ENCODE results near the gene KANSL1L.
"Not testable (repeated sequence)": the region's sequence is repeated elsewhere in the genome, so short reads cannot be mapped to it uniquely, and the experiment has no call there.

Gene KANSL1L

GRCh38 chr2:210177115-210177514, 5.9 kb upstream of the KANSL1L start:
- not testable (repeated sequence) for DNase-seq (ENCODE audit: low spot score)

GRCh38 chr2:210174086-210174485, 2.9 kb upstream of the KANSL1L start:
- no peak for DNase-seq (ENCODE audit: low spot score)

GRCh38 chr2:210172219-210172575, 988 bp upstream of the KANSL1L start:
- DNase-seq (ENCODE audit: low spot score) = no peak

GRCh38 chr2:210170446-210171303, 534 bp downstream of the KANSL1L start:
- DNase-seq (ENCODE audit: low spot score) = peak; percentile 93

- DNase-seq (ENCODE audit: low spot score) = no peak
Observed at GRCh38 chr2:210170196-210170445, 1.1 kb downstream of the KANSL1L start.

GRCh38 chr2:210169516-210170195, 1.6 kb downstream of the KANSL1L start:
- DNase-seq (ENCODE audit: low spot score) = peak; percentile 39

GRCh38 chr2:210167227-210167626, 4.0 kb downstream of the KANSL1L start:
- no peak for DNase-seq (ENCODE audit: low spot score)

GRCh38 chr2:210162466-210163124, 8.6 kb downstream of the KANSL1L start:
- no peak for DNase-seq (ENCODE audit: low spot score)

GRCh38 chr2:210159059-210159458, 12.2 kb downstream of the KANSL1L start:
- no peak for DNase-seq (ENCODE audit: low spot score)

- DNase-seq (ENCODE audit: low spot score) = no peak
Observed at GRCh38 chr2:210158236-210158635, 13.0 kb downstream of the KANSL1L start.

GRCh38 chr2:210157526-210157925, 13.7 kb downstream of the KANSL1L start:
- no peak for DNase-seq (ENCODE audit: low spot score)

- DNase-seq (ENCODE audit: low spot score) = no peak
Observed at GRCh38 chr2:210147614-210148013, 23.6 kb downstream of the KANSL1L start.

GRCh38 chr2:210132239-210132638, 39.0 kb downstream of the KANSL1L start:
- no peak for DNase-seq (ENCODE audit: low spot score)

GRCh38 chr2:210128961-210129360, 42.2 kb downstream of the KANSL1L start:
- DNase-seq (ENCODE audit: low spot score) = no peak

- no peak for DNase-seq (ENCODE audit: low spot score)
Observed at GRCh38 chr2:210113614-210114235, 57.5 kb downstream of the KANSL1L start.

- DNase-seq (ENCODE audit: low spot score) = no peak
Observed at GRCh38 chr2:210112871-210113270, 58.3 kb downstream of the KANSL1L start.

- no peak for DNase-seq (ENCODE audit: low spot score)
Observed at GRCh38 chr2:210099940-210100339, 71.3 kb downstream of the KANSL1L start.

GRCh38 chr2:210094787-210095186, 76.4 kb downstream of the KANSL1L start:
- DNase-seq (ENCODE audit: low spot score) = no peak

GRCh38 chr2:210092791-210093190, 78.4 kb downstream of the KANSL1L start:
- DNase-seq (ENCODE audit: low spot score) = no peak

- DNase-seq (ENCODE audit: low spot score) = no peak
Observed at GRCh38 chr2:210086930-210087329, 84.3 kb downstream of the KANSL1L start.

- DNase-seq (ENCODE audit: low spot score) = no peak
Observed at GRCh38 chr2:210086292-210086691, 84.9 kb downstream of the KANSL1L start.

- DNase-seq (ENCODE audit: low spot score) = peak; percentile 34
Observed at GRCh38 chr2:210072922-210073509, 98.2 kb downstream of the KANSL1L start.
